ENCODE measurements around the gene DHX38. TPM values are rescaled to one million over a fixed set of nuclear protein-coding genes. Genes with fewer than 3 reads are reported as not detected.
A peak's percentile ranks its signal among the peaks of the same experiment; 100 is the strongest.
"Not testable (repeated sequence)": the region's sequence is repeated elsewhere in the genome, so short reads cannot be mapped to it uniquely, and the experiment has no call there.

DHX38 gene
- total and polyA plus RNA-seq, 2 donors: 38.2 to 58.3 TPM

DNA sequence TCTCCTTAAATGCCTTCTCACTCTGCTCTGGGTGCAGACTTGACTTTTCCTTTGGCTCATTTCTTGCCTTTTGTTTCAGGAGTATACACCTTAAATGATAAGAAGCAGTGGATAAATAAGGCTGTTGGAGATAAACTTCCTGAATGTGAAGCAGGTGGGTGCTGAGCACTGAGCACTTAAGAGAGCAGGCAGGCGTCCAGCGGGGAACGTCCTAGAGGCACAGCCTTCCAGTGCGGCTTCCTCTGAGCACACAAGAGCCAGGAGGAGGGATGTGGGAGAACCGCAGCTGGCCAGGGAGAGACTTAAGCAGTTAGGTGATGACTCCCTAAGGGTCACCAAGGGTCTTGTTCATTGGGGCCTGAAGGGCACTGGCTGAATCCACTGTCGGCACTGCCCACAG, 36.3 kb upstream of the DHX38 start:
- not testable (repeated sequence) for H3K9me3 ChIP-seq (ENCODE audit: control insufficient read depth in 2 of 2, insufficient read depth in 1 of 2, low read length in 1 of 2); H3K4me3 ChIP-seq (ENCODE audit: low read length in 2 of 2); DNase-seq (ENCODE audit: low read depth in 6 of 9, low spot score in 9 of 9); H3K36me3 ChIP-seq (ENCODE audit: control insufficient read depth in 2 of 2, insufficient read depth in 2 of 2, low read length in 1 of 2); H3K27me3 ChIP-seq (ENCODE audit: control insufficient read depth in 2 of 2, insufficient read depth in 1 of 2, low read length in 1 of 2); H3K4me1 ChIP-seq (ENCODE audit: control insufficient read depth in 2 of 2, insufficient read depth in 2 of 2, low read length in 2 of 2); H3K27ac ChIP-seq (ENCODE audit: low read depth in 1 of 2, low read length in 1 of 2)
- no CpG with 5 or more reads among the region's 6 CpGs for WGBS

DNA sequence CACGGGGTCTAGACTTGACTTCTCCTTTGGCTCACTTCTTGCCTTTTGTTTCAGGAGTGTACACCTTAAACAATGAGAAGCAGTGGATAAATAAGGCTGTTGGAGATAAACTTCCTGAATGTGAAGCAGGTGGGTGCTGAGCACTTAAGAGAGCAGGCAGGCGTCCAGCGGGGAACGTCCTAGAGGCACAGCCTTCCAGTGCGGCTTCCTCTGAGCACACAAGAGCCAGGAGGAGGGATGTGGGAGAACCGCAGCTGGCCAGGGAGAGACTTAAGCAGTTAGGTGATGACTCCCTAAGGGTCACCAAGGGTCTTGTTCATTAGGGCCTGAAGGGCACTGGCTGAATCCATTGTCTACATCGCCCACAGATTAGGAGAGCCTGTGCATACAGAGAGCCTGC, 34.6 kb upstream of the DHX38 start:
- 95% methylated on average over 7 of the region's 7 CpGs for WGBS
- H3K27ac ChIP-seq (ENCODE audit: low read depth in 1 of 2, low read length in 1 of 2); H3K27me3 ChIP-seq (ENCODE audit: control insufficient read depth in 2 of 2, insufficient read depth in 1 of 2, low read length in 1 of 2); DNase-seq (ENCODE audit: low read depth in 6 of 9, low spot score in 9 of 9); H3K9me3 ChIP-seq (ENCODE audit: control insufficient read depth in 2 of 2, insufficient read depth in 1 of 2, low read length in 1 of 2); H3K4me1 ChIP-seq (ENCODE audit: control insufficient read depth in 2 of 2, insufficient read depth in 2 of 2, low read length in 2 of 2); H3K36me3 ChIP-seq (ENCODE audit: control insufficient read depth in 2 of 2, insufficient read depth in 2 of 2, low read length in 1 of 2); H3K4me3 ChIP-seq (ENCODE audit: low read length in 2 of 2): not testable (repeated sequence)

DNA sequence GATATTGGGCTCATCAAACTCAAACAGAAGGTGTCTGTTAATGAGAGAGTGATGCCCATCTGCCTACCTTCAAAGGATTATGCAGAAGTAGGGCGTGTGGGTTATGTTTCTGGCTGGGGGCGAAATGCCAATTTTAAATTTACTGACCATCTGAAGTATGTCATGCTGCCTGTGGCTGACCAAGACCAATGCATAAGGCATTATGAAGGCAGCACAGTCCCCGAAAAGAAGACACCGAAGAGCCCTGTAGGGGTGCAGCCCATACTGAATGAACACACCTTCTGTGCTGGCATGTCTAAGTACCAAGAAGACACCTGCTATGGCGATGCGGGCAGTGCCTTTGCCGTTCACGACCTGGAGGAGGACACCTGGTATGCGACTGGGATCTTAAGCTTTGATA, 33.2 kb upstream of the DHX38 start:
- no peaks in the 10 kb centered on the region for H3K4me1 ChIP-seq (ENCODE audit: control insufficient read depth in 2 of 2, insufficient read depth in 2 of 2, low read length in 2 of 2)
- H3K27me3 ChIP-seq (ENCODE audit: control insufficient read depth in 2 of 2, insufficient read depth in 1 of 2, low read length in 1 of 2): no peaks in the 10 kb centered on the region
- 96% methylated on average over 9 of the region's 9 CpGs for WGBS
- no peaks in the 10 kb centered on the region for H3K9me3 ChIP-seq (ENCODE audit: control insufficient read depth in 2 of 2, insufficient read depth in 1 of 2, low read length in 1 of 2)
- DNase-seq (ENCODE audit: low read depth in 6 of 9, low spot score in 9 of 9): no peak
- H3K36me3 ChIP-seq (ENCODE audit: control insufficient read depth in 2 of 2, insufficient read depth in 2 of 2, low read length in 1 of 2): peaks cover 0 to 3% of the 10 kb centered on the region in 2 donors
- no peak overlapping the region for H3K27ac ChIP-seq (ENCODE audit: low read depth in 1 of 2, low read length in 1 of 2)
- H3K4me3 ChIP-seq (ENCODE audit: low read length in 2 of 2): no peak overlapping the region

DNA sequence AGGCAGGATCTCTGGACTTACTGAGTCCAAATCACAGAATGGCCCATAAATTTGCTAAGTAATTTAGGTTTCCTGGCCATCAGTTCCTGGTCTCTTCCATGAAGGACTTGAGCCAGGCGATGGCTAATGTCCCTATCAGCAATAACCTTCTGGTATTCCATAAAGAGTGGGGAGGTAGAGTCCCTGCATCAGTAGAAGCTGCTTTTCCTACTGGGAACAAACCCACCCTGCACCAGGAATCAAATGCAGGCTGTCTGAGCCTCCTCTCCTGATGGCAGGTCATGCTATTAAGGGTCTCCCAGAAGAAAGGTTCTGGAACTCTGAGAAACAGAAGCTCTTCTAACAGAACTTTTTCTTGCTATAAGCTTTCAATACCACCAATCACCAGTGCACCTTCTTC, 32.1 kb upstream of the DHX38 start:
- WGBS: 97% methylated on average over 1 of the region's 1 CpG
- Histone ChIP-seq H3K4me3 (ENCODE audit: low read length in 2 of 2) (no peak overlapping the region), H3K9me3 (ENCODE audit: control insufficient read depth in 2 of 2, insufficient read depth in 1 of 2, low read length in 1 of 2) (no peaks in the 10 kb centered on the region), H3K27me3 (ENCODE audit: control insufficient read depth in 2 of 2, insufficient read depth in 1 of 2, low read length in 1 of 2) (no peaks in the 10 kb centered on the region), H3K27ac (ENCODE audit: low read depth in 1 of 2, low read length in 1 of 2) (no peak overlapping the region), H3K4me1 (ENCODE audit: control insufficient read depth in 2 of 2, insufficient read depth in 2 of 2, low read length in 2 of 2) (no peaks in the 10 kb centered on the region), H3K36me3 (ENCODE audit: control insufficient read depth in 2 of 2, insufficient read depth in 2 of 2, low read length in 1 of 2) (peaks cover 0 to 3% of the 10 kb centered on the region in 2 donors)
- no peak for DNase-seq (ENCODE audit: low read depth in 6 of 9, low spot score in 9 of 9)

DNA sequence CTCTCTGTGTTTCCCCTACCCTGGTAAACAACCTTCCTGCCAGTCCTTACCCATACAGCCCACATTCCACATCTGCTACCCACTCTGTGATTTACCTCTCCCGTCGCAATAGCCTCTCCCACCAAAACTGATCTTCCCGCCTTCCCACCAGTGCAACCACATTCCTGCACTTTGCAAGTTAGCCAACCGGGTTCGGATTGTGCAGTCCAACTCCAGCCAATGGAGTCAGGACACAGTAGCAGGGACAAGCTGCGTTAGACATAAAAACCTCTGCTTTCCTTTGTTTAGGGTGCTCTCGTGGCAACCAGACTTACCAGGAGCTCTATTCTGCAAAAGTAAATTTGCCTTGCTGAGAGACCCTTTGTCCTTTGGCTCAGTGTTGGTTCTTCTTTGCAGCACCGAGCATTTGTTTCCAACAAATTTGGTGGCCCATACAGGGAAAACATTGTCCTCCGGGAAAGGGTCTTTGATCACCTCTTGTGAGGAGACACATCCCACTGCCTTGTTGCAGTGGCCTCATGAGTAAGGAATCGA, 29.2 kb upstream of the DHX38 start:
- Histone ChIP-seq H3K27me3 (ENCODE audit: control insufficient read depth in 2 of 2, insufficient read depth in 1 of 2, low read length in 1 of 2) (no peaks in the 10 kb centered on the region), H3K4me3 (ENCODE audit: low read length in 2 of 2) (no peak overlapping the region), H3K9me3 (ENCODE audit: control insufficient read depth in 2 of 2, insufficient read depth in 1 of 2, low read length in 1 of 2) (no peaks in the 10 kb centered on the region), H3K36me3 (ENCODE audit: control insufficient read depth in 2 of 2, insufficient read depth in 2 of 2, low read length in 1 of 2) (peaks cover 0 to 3% of the 10 kb centered on the region in 2 donors), H3K27ac (ENCODE audit: low read depth in 1 of 2, low read length in 1 of 2) (no peak overlapping the region), H3K4me1 (ENCODE audit: control insufficient read depth in 2 of 2, insufficient read depth in 2 of 2, low read length in 2 of 2) (no peaks in the 10 kb centered on the region)
- WGBS: 98% methylated on average over 10 of the region's 10 CpGs
- DNase-seq (ENCODE audit: low read depth in 6 of 9, low spot score in 9 of 9): no peak

DNA sequence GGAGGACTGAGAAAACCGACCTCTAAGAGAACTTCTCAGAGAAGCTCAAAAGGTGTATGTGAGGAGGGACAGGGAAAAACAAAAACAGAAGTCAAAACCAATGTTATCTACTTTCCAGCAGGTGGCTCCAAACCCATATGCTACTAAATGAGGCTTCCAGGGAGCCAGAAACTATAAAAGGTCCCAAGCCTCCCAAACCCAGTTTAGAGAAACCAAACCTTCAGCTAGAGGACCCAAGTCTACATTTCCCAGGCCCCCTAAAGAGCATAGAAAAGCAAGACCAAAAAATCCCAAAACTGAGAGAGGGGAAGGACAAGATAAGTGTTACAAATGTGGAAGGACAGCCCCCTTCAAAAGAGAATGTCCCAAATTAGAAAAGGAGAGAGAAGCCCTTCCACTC, 26.9 kb upstream of the DHX38 start:
- WGBS: 18% methylated on average over 1 of the region's 1 CpG
- Histone ChIP-seq H3K27ac (ENCODE audit: low read depth in 1 of 2, low read length in 1 of 2) (no peak overlapping the region), H3K9me3 (ENCODE audit: control insufficient read depth in 2 of 2, insufficient read depth in 1 of 2, low read length in 1 of 2) (no peaks in the 10 kb centered on the region), H3K27me3 (ENCODE audit: control insufficient read depth in 2 of 2, insufficient read depth in 1 of 2, low read length in 1 of 2) (no peaks in the 10 kb centered on the region), H3K4me1 (ENCODE audit: control insufficient read depth in 2 of 2, insufficient read depth in 2 of 2, low read length in 2 of 2) (no peaks in the 10 kb centered on the region), H3K36me3 (ENCODE audit: control insufficient read depth in 2 of 2, insufficient read depth in 2 of 2, low read length in 1 of 2) (peaks cover 0 to 3% of the 10 kb centered on the region in 2 donors), H3K4me3 (ENCODE audit: low read length in 2 of 2) (no peak overlapping the region)
- peak in 6 of 9 donors; percentile 2 to 37 (median 26) for DNase-seq (ENCODE audit: low read depth in 6 of 9, low spot score in 9 of 9)

DNA sequence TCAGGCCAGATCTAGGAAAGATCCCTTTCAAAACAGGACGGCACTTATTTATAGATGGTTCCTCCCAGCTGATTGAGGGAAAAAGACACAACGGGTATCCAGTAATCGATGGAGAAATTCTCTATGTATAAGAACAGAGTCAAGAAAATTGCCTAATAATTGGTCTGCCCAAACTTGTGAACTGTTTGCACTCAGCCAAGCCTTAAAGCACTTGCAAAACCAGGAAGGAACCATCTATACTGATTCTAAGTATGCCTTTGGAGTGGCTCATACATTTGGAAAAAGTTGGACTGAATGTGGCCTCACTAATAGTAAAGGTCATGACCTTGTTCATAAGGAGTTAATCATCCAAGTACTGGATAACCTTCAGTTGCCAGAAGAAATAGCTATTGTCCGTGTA, 24.7 kb upstream of the DHX38 start:
- H3K27ac ChIP-seq (ENCODE audit: low read depth in 1 of 2, low read length in 1 of 2): no peak overlapping the region
- 95% methylated on average over 4 of the region's 4 CpGs for WGBS
- DNase-seq (ENCODE audit: low read depth in 6 of 9, low spot score in 9 of 9): no peak

DNA sequence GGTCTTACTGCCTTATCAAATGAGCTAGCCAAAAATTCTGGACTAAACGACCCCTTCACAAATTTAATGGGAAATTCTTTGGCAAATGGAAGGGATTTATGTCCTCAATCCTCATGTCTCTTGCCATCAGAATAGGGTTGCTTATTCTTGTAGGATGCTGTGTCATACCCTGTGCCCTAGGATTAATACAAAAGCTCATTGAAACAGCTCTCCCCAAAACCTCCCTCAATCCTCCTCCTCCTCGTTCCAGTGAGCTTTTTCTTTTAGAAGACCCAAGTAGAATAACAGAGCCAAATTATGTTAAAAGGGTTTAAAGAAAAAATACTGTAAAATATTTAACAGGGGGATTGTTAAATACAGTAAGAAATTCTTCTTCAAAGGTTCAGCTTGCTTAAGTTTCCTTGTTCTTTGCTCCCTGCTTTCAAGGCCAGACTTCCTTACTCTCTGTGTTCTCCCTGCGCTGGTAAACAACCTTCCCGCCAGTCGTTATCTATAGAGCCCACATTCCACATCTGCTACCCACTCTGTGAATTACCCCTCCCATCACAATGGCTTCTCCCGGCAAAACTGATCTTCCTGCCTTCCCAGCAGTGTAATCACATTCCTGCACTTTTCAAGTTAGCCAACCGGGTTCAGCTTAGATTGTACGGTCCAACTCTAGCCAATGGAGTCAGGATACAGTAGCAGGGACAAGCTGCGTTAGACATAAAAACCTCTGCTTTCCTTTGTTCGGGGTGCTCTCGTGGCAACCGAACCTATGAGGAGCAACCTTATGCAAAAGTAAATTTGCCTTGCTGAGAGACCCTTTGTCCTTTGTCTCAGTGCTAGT, 20.9 kb upstream of the DHX38 start:
- Histone ChIP-seq H3K27ac (ENCODE audit: low read depth in 1 of 2, low read length in 1 of 2) (no peak overlapping the region), H3K9me3 (ENCODE audit: control insufficient read depth in 2 of 2, insufficient read depth in 1 of 2, low read length in 1 of 2) (no peaks in the 10 kb centered on the region), H3K4me3 (ENCODE audit: low read length in 2 of 2) (no peak overlapping the region), H3K4me1 (ENCODE audit: control insufficient read depth in 2 of 2, insufficient read depth in 2 of 2, low read length in 2 of 2) (no peaks in the 10 kb centered on the region), H3K27me3 (ENCODE audit: control insufficient read depth in 2 of 2, insufficient read depth in 1 of 2, low read length in 1 of 2) (no peaks in the 10 kb centered on the region), H3K36me3 (ENCODE audit: control insufficient read depth in 2 of 2, insufficient read depth in 2 of 2, low read length in 1 of 2) (peaks cover 0 to 2% of the 10 kb centered on the region in 2 donors)
- WGBS: 93% methylated on average over 12 of the region's 12 CpGs
- DNase-seq (ENCODE audit: low read depth in 6 of 9, low spot score in 9 of 9): no peak

More for the DNA sequence above, 24.7 kb upstream of the DHX38 start:
- Histone ChIP-seq H3K4me1 (ENCODE audit: control insufficient read depth in 2 of 2, insufficient read depth in 2 of 2, low read length in 2 of 2) (no peaks in the 10 kb centered on the region), H3K36me3 (ENCODE audit: control insufficient read depth in 2 of 2, insufficient read depth in 2 of 2, low read length in 1 of 2) (peaks cover 0 to 3% of the 10 kb centered on the region in 2 donors), H3K27me3 (ENCODE audit: control insufficient read depth in 2 of 2, insufficient read depth in 1 of 2, low read length in 1 of 2) (no peaks in the 10 kb centered on the region), H3K4me3 (ENCODE audit: low read length in 2 of 2) (no peak overlapping the region), H3K9me3 (ENCODE audit: control insufficient read depth in 2 of 2, insufficient read depth in 1 of 2, low read length in 1 of 2) (no peaks in the 10 kb centered on the region)

DNA sequence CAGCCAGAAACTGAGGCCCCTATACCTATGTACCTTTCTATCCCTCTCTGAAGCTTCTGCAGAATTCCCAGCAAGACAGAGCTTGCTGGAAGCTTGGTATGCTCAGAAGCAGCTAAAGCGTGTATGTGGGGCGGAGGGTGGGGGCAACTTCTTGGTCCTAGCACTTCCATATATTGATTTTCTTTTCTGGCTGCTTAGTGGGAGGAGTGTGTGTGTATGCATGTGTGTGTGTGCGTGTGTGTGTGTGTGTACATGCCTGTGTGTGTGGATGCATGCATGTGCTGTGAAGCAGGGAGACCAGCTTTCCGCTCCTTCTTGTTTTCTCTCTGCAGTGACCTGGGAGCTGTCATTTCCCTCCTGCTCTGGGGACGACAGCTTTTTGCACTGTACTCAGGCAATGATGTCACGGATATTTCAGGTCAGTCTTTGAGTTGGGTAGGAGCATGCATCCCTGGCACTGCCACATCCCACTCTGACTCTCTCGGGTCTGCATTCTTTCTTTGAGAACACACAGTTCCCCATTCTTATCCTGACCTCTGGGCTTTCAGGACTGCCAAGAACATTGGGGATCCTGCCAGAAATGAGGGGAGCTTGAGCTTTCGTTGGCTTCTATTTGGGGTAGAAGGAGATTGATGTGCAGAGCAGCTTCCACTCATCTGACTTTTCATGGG, 20.0 kb upstream of the DHX38 start:
- H3K27ac ChIP-seq (ENCODE audit: low read depth in 1 of 2, low read length in 1 of 2): no peak overlapping the region
- no peak overlapping the region for H3K4me3 ChIP-seq (ENCODE audit: low read length in 2 of 2)
- 94% methylated on average over 8 of the region's 8 CpGs for WGBS

More for the DNA sequence above, 20.0 kb upstream of the DHX38 start:
- DNase-seq (ENCODE audit: low read depth in 6 of 9, low spot score in 9 of 9): no peak
- Histone ChIP-seq H3K36me3 (ENCODE audit: control insufficient read depth in 2 of 2, insufficient read depth in 2 of 2, low read length in 1 of 2) (peaks cover 0 to 4% of the 10 kb centered on the region in 2 donors), H3K9me3 (ENCODE audit: control insufficient read depth in 2 of 2, insufficient read depth in 1 of 2, low read length in 1 of 2) (no peaks in the 10 kb centered on the region), H3K27me3 (ENCODE audit: control insufficient read depth in 2 of 2, insufficient read depth in 1 of 2, low read length in 1 of 2) (no peaks in the 10 kb centered on the region), H3K4me1 (ENCODE audit: control insufficient read depth in 2 of 2, insufficient read depth in 2 of 2, low read length in 2 of 2) (no peaks in the 10 kb centered on the region)

Measured in thymus (tissue), 11 donors.